ENCODE measurements around the gene VEGFC. TPM values are rescaled to one million over a fixed set of nuclear protein-coding genes. Genes with fewer than 3 reads are reported as not detected.

The VEGFC gene
- total RNA-seq, 2 donors from 2014 or later: 6.4 to 8.6 TPM

DNA sequence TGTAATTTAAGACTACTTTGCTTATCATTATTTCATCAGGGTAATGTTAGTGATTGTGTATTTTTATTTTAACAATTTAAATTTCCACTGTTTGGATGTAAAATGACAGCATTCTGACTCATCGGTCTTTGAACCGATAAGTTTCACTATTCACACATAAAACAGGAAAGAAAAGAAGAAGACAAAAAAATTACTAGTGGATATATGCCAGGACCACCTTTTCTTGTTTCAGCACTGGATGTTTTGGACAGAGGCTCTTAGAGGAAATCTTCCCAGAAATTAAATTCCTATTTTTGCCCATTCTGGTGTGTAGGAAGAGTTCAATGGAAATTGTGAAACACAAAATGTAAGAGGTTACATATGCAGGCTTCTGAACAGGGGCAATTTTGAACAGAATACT is 57.4 kb downstream of the VEGFC start:
- Histone ChIP-seq H3K36me3 (no peaks in the 10 kb centered on the region), H3K27ac (no peak overlapping the region), H3K27me3 (no peaks in the 10 kb centered on the region), H3K4me1 (no peaks in the 10 kb centered on the region), H3K9me3 (no peaks in the 10 kb centered on the region), H3K4me3 (no peak overlapping the region)
- no peak for DNase-seq (ENCODE audit: low spot score)
- TF ChIP-seq, protein P1, sequence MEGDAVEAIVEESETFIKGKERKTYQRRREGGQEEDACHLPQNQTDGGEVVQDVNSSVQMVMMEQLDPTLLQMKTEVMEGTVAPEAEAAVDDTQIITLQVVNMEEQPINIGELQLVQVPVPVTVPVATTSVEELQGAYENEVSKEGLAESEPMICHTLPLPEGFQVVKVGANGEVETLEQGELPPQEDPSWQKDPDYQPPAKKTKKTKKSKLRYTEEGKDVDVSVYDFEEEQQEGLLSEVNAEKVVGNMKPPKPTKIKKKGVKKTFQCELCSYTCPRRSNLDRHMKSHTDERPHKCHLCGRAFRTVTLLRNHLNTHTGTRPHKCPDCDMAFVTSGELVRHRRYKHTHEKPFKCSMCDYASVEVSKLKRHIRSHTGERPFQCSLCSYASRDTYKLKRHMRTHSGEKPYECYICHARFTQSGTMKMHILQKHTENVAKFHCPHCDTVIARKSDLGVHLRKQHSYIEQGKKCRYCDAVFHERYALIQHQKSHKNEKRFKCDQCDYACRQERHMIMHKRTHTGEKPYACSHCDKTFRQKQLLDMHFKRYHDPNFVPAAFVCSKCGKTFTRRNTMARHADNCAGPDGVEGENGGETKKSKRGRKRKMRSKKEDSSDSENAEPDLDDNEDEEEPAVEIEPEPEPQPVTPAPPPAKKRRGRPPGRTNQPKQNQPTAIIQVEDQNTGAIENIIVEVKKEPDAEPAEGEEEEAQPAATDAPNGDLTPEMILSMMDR (IDR thresholded peaks at IDR 0.05): no peak

DNA sequence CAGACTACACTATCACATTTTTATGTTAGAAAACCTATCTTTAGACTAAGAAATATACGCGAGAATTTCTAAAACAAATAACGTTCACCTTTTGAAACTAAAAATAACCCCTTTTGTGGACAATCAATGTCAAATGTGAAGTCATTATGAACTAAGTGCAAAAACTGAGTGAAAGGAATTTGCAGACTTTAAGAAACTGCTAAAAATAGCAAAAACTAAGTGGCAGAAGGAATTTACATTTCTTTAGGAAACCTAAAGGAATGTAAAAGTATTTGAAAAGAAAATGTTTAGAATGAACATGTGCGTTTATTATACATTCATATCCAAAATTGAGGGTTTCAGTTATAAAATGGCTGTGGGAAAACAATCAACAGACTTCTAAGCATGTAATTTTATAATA is 58.3 kb downstream of the VEGFC start:
- DNase-seq (ENCODE audit: low spot score): no peak
- Histone ChIP-seq H3K36me3 (no peaks in the 10 kb centered on the region), H3K4me3 (no peak overlapping the region), H3K4me1 (no peaks in the 10 kb centered on the region), H3K9me3 (no peaks in the 10 kb centered on the region), H3K27me3 (no peaks in the 10 kb centered on the region), H3K27ac (no peak overlapping the region)
- TF ChIP-seq, protein P1 (IDR thresholded peaks at IDR 0.05): no peak

DNA sequence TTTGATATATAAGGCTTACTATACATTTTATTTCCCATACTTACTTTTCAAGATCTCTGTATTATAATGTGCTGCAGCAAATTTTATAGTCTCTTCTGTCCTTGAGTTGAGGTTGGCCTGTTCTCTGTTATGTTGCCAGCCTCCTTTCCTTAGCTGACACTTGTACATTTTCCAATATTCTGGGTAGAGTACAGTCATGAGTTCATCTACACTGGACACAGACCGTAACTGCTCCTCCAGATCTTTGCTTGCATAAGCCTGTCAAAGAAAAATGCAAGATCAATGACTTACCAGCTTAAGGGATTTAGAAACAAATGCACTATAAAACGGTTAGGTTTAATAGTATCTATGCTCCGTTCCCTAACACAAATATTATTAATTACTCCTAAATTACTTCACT is 63.2 kb downstream of the VEGFC start:
- Histone ChIP-seq H3K4me3 (no peak overlapping the region), H3K27me3 (no peaks in the 10 kb centered on the region), H3K9me3 (no peaks in the 10 kb centered on the region), H3K4me1 (no peaks in the 10 kb centered on the region), H3K27ac (no peak overlapping the region), H3K36me3 (no peaks in the 10 kb centered on the region)
- DNase-seq (ENCODE audit: low spot score): no peak
- TF ChIP-seq, protein P1 (IDR thresholded peaks at IDR 0.05): no peak

DNA sequence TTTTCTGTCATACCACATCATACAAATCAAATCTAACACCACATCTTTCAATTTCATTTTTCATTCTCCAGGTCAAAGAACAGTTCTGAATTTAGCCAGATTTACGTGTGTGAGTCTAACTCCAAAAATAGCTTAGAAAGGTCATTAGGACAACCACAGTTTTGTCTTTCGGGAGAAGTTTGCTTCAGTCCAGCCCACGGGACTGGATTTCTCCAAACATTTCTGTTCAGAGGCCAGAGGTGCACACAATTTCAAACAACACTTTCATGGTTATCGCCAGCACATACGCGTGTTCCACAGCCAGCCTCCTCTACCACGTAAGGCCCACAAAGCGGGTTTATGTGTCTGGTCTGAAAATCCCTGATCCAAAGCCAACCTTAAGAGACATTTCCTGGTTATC is 65.9 kb downstream of the VEGFC start:
- Histone ChIP-seq H3K9me3 (no peaks in the 10 kb centered on the region), H3K4me3 (no peak overlapping the region), H3K4me1 (no peaks in the 10 kb centered on the region), H3K36me3 (no peaks in the 10 kb centered on the region), H3K27ac (peak overlapping the region in 1 of 2 donors; percentile 23), H3K27me3 (no peaks in the 10 kb centered on the region)
- DNase-seq (ENCODE audit: low spot score): no peak
- TF ChIP-seq, protein P1 (IDR thresholded peaks at IDR 0.05): no peak

DNA sequence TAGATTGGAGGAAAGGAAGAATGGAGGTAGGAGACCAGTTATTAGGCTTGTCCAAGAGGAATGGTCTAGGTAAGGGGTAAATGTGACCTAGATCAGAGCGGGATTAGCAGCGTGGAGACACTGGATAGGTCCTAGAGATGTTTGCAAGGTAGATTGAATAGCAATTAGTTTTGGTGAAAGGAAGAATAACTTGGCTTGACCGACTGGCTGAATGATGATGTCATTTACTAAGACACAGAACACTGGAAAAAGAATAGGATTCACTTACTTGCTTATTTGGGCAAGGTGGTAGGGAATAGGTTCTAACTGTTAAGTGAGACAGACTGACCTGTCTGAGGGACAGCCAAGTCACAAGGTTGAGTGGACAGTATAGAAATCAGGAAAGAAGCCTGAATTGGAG is 71.3 kb downstream of the VEGFC start:
- DNase-seq (ENCODE audit: low spot score): no peak
- Histone ChIP-seq H3K4me1 (no peaks in the 10 kb centered on the region), H3K4me3 (no peak overlapping the region), H3K27me3 (no peaks in the 10 kb centered on the region), H3K27ac (no peak overlapping the region), H3K36me3 (no peaks in the 10 kb centered on the region), H3K9me3 (no peaks in the 10 kb centered on the region)
- TF ChIP-seq, protein P1 (IDR thresholded peaks at IDR 0.05): no peak

DNA sequence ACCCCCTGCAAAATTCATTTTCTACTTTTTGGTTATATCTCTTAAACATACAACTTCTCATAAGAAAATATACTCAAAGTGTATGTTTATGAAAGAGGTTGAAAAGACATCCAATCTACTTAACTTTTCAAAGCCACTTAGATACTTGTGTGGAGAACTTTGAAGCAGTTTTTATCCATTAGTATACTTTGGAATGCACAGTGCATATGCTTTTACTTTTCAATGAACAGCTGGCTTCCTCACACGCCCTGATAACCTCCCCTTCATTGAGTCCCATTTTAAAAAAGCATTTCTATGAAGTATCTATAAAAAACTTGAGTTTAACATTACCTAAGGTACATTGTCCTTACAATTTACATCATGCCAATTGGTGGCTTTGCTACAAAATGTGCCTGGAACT is 73.8 kb downstream of the VEGFC start:
- DNase-seq (ENCODE audit: low spot score): no peak
- Histone ChIP-seq H3K27me3 (no peaks in the 10 kb centered on the region), H3K4me3 (no peak overlapping the region), H3K36me3 (no peaks in the 10 kb centered on the region), H3K27ac (no peak overlapping the region), H3K4me1 (no peaks in the 10 kb centered on the region), H3K9me3 (no peaks in the 10 kb centered on the region)
- TF ChIP-seq, protein P1 (IDR thresholded peaks at IDR 0.05): no peak
